WI38 (cell line): ENCODE results near the gene CEP44.
"Not testable (repeated sequence)": the region's sequence is repeated elsewhere in the genome, so short reads cannot be mapped to it uniquely, and the experiment has no call there.

Source experiments
- H3K4me3 ChIP-seq: 2 replicates; pipeline ENCODE4 v1.5.1; 2011; ENCODE audit warnings: low read depth, mild to moderate bottlenecking, control low read depth, low read length
- TF ChIP-seq, protein P1 (sequence below): IDR thresholded peaks from 2 replicates; pipeline ENCODE4 v1.5.1; 2012; ENCODE audit warnings: low read depth, mild to moderate bottlenecking, control low read depth, low read length

The CEP44 gene

DNA sequence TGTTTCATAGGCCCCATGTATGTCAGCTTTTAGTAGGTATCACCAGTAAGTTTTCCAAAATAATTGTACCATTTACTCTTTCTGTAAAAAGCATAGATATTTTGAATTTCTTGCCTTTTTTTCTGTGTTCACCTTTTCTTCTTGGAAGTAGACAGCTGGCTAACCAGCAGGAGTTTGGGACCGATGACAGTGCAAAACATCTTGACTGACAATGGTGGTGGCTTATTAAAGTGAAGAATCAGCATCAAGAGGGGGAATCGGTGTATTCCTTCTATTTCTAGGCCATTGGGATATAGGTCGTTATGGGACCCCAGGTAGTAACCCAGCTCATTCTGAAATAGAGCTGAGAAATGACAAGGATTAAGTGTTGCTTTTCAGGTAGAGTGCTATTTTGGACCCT lies 3.2 kb downstream of the CEP44 start:
- H3K4me3 ChIP-seq: no peak overlapping the region
- TF ChIP-seq, protein P1, sequence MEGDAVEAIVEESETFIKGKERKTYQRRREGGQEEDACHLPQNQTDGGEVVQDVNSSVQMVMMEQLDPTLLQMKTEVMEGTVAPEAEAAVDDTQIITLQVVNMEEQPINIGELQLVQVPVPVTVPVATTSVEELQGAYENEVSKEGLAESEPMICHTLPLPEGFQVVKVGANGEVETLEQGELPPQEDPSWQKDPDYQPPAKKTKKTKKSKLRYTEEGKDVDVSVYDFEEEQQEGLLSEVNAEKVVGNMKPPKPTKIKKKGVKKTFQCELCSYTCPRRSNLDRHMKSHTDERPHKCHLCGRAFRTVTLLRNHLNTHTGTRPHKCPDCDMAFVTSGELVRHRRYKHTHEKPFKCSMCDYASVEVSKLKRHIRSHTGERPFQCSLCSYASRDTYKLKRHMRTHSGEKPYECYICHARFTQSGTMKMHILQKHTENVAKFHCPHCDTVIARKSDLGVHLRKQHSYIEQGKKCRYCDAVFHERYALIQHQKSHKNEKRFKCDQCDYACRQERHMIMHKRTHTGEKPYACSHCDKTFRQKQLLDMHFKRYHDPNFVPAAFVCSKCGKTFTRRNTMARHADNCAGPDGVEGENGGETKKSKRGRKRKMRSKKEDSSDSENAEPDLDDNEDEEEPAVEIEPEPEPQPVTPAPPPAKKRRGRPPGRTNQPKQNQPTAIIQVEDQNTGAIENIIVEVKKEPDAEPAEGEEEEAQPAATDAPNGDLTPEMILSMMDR: no peak

GRCh38 chr4:174292473-174292872 lies 8.8 kb downstream of the CEP44 start:
- H3K4me3 ChIP-seq: no peak overlapping the region
- TF ChIP-seq, protein P1: no peak

DNA sequence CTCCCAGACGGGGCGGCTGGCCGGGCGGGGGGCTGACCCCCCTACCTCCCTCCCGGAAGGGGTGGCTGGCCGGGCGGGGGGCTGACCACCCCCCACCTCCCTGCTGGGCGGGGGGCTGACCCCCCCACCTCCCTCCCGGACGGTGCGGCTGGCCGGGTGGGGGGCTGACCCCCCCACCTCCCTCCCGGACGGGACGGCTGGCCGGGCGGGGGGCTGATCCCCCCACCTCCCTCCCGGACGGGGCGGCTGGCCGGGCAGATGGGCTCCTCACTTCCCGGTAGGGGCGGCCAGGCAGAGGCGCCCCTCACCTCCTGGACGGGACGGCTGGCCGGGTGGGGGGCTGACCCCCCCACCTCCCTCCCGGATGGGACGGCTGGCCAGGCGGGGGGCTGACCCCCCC lies 10.9 kb downstream of the CEP44 start:
- H3K4me3 ChIP-seq: not testable (repeated sequence)

GRCh38 chr4:174295142-174295541 lies 11.4 kb downstream of the CEP44 start:
- not testable (repeated sequence) for H3K4me3 ChIP-seq

- TF ChIP-seq, protein P1: no peak
Measured at GRCh38 chr4:174303687-174304086, 20.0 kb downstream of the CEP44 start.

DNA sequence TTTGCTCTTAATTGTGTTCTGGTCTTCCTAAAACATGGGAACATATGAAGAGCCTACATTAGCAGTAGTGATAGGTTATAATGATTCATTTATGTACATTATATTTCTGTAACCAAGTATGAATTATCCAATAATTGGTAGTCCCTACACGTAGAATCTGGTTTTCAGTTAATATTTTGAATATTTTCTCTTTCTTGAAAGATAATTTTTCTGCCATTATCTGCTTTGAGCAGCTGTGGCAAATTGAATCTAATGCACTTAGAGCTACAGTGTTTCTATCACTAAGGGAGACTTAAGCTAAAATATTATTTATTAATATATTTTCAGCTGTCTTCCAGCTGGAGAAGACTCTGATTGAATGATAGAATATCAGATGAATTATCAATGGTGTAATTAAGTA lies 21.0 kb downstream of the CEP44 start:
- TF ChIP-seq, protein P1: no peak
- no peak overlapping the region for H3K4me3 ChIP-seq

More at GRCh38 chr4:174303687-174304086, 20.0 kb downstream of the CEP44 start:
- no peak overlapping the region for H3K4me3 ChIP-seq

DNA sequence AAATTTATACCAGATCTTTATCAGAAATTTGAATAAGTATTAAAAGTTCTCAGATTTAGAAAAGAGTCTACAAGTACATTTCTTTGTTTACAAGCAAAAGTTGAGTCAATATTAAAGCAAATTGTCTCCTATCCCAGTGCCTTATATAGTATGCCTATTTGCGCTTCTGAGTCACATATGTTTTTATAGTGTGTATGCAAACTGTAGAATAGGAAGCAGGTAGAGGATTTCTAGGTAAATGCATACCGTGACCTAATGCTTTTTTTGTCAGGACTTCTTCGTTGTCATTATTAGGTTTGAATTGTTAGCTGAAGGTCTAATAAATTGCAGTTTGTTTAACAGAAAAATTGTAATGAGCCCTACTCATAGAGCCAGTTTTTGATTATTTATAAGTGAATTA lies 22.2 kb downstream of the CEP44 start:
- TF ChIP-seq, protein P1: no peak

DNA sequence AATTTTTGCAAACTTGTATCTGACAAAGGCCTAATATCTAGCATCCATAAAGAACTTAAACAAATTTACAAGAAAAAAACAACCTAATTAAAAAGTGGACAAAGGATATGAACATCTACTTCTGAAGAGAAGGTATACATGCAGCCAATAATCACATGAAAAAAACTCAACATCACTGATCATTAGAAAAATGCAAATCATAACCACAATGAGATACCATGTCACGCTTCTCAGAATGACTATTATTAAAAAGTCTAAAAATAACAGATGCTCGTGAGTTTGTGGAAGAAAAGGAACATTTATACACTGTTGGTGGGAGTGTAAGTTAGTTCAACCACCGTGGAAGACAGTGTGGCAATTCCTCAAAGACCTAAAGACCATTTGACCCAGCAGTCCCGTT lies 24.0 kb downstream of the CEP44 start:
- H3K4me3 ChIP-seq: no peak overlapping the region
- TF ChIP-seq, protein P1: no peak

More for the DNA sequence above, 22.2 kb downstream of the CEP44 start:
- H3K4me3 ChIP-seq: no peak overlapping the region
